Breast epithelium (tissue), 4 donors: ENCODE data around the gene POLR2L. TPM values are rescaled to one million over a fixed set of nuclear protein-coding genes. Genes with fewer than 3 reads are reported as not detected.

Experiments
- DNase-seq, 2 donors: peaks; one replicate each; pipeline ENCODE4 v3.0.0-alpha.2; 2019; ENCODE audit warnings: low spot score in 2 of 2
- H3K27ac ChIP-seq, 2 donors: fragments of 200-600 bp; sonication (generic) in 1 of 2; one replicate each; pipeline ENCODE4 v1.5.1; 2016 to 2019; ENCODE audit warnings: mild to moderate bottlenecking in 1 of 2
- H3K27me3 ChIP-seq, 2 donors: fragments of 200-600 bp; sonication (generic) in 1 of 2; one replicate each; pipeline versions ENCODE4 v1.5.1 to v1.6.0; 2017 to 2019; ENCODE audit warnings: control low read depth in 1 of 2, mild to moderate bottlenecking in 1 of 2
- H3K36me3 ChIP-seq: fragments of 200-600 bp; one replicate; pipeline ENCODE4 v1.5.1; 2019
- H3K4me1 ChIP-seq, 2 donors: fragments of 200-600 bp; sonication (generic); one replicate each; pipeline ENCODE4 v1.5.1; 2016 to 2019; ENCODE audit warnings: control low read depth in 1 of 2
- H3K4me3 ChIP-seq, 3 donors: fragments of 200-600 bp; sonication (generic); 1 replicate in 2 of 3; 2 replicates in 1 of 3; pipeline ENCODE4 v1.5.1; 2016 to 2019; ENCODE audit warnings: mild to moderate bottlenecking in 3 of 3, moderate library complexity in 2 of 3
- H3K9me3 ChIP-seq, 2 donors: fragments of 200-600 bp; sonication (generic) in 1 of 2; one replicate each; pipeline ENCODE4 v1.5.1; 2016 to 2019; ENCODE audit warnings: control low read depth in 1 of 2
- CTCF ChIP-seq, 3 donors: fragments of 450-650 bp; IDR thresholded peaks; one replicate each; pipeline ENCODE4 v1.5.1; 2016 to 2017; ENCODE audit warnings: antibody characterized with exemption in 3 of 3, mild to moderate bottlenecking in 3 of 3, moderate library complexity in 3 of 3
- POLR2A ChIP-seq: fragments of 450-650 bp; IDR thresholded peaks from one replicate; pipeline ENCODE4 v1.6.1; 2016; ENCODE audit warnings: antibody characterized with exemption, mild to moderate bottlenecking, moderate library complexity
- POLR2AphosphoS5 ChIP-seq, 3 donors: sonication (generic); formaldehyde crosslinking; IDR thresholded peaks; one replicate each; pipeline ENCODE4 v1.6.1; 2017; ENCODE audit warnings: antibody characterized with exemption in 3 of 3
- intact Hi-C: fragments of 100-400 bp; cut with DNase I; formaldehyde crosslinking; loops from one replicate; pipeline ENCODE4 v1.15.1; 2023; ENCODE audit warnings: low total_unique reads
- total RNA-seq, 3 donors: library from RNA; depleted of rRNA; stranded (reverse); fragments of >200 nt; gene quantifications; one replicate each; pipeline ENCODE4 v1.1.0, GENCODE V29; 2016

Gene POLR2L
- total RNA-seq, 3 donors from 2014 or later, result 51.8 to 126 (median 96.7) TPM

GRCh38 chr11:866481-866880 is 24.2 kb upstream of the POLR2L start:
- Histone ChIP-seq H3K27ac (no peak overlapping the region), H3K36me3 (no peaks in the 10 kb centered on the region), H3K4me3 (no peak overlapping the region), H3K9me3 (no peaks in the 10 kb centered on the region), H3K4me1 (no peaks in the 10 kb centered on the region), H3K27me3 (no peaks in the 10 kb centered on the region)
- intact Hi-C loops, result loop anchor here (10.0 kb wide), 1 partner anchor 118 kb away; no protein-coding TSS in a partner anchor
- TF ChIP-seq POLR2AphosphoS5 (IDR thresholded peaks at IDR 0.05) (no peak), POLR2A (no peak), CTCF (IDR thresholded peaks at IDR 0.05) (no peak)
- no peak for DNase-seq

- DNase-seq, result no peak
- TF ChIP-seq POLR2A (no peak), POLR2AphosphoS5 (IDR thresholded peaks at IDR 0.05) (no peak), CTCF (IDR thresholded peaks at IDR 0.05) (no peak)
- Histone ChIP-seq H3K4me3 (no peak overlapping the region), H3K27me3 (no peaks in the 10 kb centered on the region), H3K27ac (no peak overlapping the region), H3K36me3 (no peaks in the 10 kb centered on the region), H3K9me3 (no peaks in the 10 kb centered on the region), H3K4me1 (no peaks in the 10 kb centered on the region)
- intact Hi-C loops, result loop anchor here (10.0 kb wide), 1 partner anchor 119 kb away; no protein-coding TSS in a partner anchor
Observed at GRCh38 chr11:865462-866430, 23.4 kb upstream of the POLR2L start.

GRCh38 chr11:864898-865297 is 22.6 kb upstream of the POLR2L start:
- H3K36me3 ChIP-seq, result no peaks in the 10 kb centered on the region

GRCh38 chr11:863910-864827 is 21.8 kb upstream of the POLR2L start:
- Histone ChIP-seq H3K4me3 (no peak overlapping the region), H3K9me3 (no peaks in the 10 kb centered on the region), H3K36me3 (no peaks in the 10 kb centered on the region), H3K27ac (no peak overlapping the region), H3K27me3 (no peaks in the 10 kb centered on the region), H3K4me1 (peaks cover 0 to 4% of the 10 kb centered on the region in 2 donors)
- DNase-seq, result no peak
- intact Hi-C loops, result loop anchor here (10.0 kb wide), 1 partner anchor 121 kb away; no protein-coding TSS in a partner anchor
- no peak for TF ChIP-seq POLR2A
- TF ChIP-seq CTCF (IDR thresholded peaks at IDR 0.05), result no peak
- no peak for TF ChIP-seq POLR2AphosphoS5 (IDR thresholded peaks at IDR 0.05)

More at GRCh38 chr11:864898-865297, 22.6 kb upstream of the POLR2L start:
- Histone ChIP-seq H3K27me3 (no peaks in the 10 kb centered on the region), H3K4me3 (no peak overlapping the region), H3K9me3 (no peaks in the 10 kb centered on the region), H3K27ac (no peak overlapping the region), H3K4me1 (peaks cover 0 to 2% of the 10 kb centered on the region in 2 donors)
- no peak for DNase-seq
- intact Hi-C loops, result loop anchor here (10.0 kb wide), 1 partner anchor 120 kb away; no protein-coding TSS in a partner anchor
- TF ChIP-seq POLR2A (no peak), POLR2AphosphoS5 (IDR thresholded peaks at IDR 0.05) (no peak), CTCF (IDR thresholded peaks at IDR 0.05) (no peak)
